ENCODE data around the gene MKRN2OS. TPM values are rescaled to one million over a fixed set of nuclear protein-coding genes. Genes with fewer than 3 reads are reported as not detected.

Gene MKRN2OS
- total and polyA plus RNA-seq, 4 donors: 0.06 to 0.42 (median 0.17) TPM

DNA sequence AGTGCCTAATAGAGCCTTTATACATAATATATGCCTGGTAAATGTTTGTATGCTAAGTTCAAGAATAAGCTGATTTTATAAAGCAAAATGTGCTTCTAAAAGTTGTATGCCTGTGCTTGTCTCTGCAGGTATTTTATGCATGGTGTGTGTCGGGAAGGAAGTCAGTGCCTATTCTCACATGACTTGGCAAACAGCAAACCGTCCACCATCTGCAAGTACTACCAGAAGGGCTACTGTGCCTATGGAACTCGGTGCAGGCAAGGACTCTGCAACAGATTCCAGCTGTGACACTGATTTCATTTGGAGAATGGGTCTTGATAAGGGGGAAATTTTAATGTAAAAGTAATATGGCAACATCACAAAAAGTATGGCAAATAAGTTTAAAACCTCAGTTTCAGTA, 23.4 kb upstream of the MKRN2OS start:
- Histone ChIP-seq H3K27ac (ENCODE audit: low read depth in 1 of 2, low read length in 2 of 2) (no peak overlapping the region), H3K4me3 (ENCODE audit: low read depth in 1 of 3, low read length in 3 of 3) (no peak overlapping the region), H3K9me3 (ENCODE audit: control insufficient read depth in 4 of 4, low read length in 3 of 4) (no peaks in the 10 kb centered on the region), H3K4me1 (ENCODE audit: control insufficient read depth in 4 of 4, insufficient read depth in 4 of 4, low read length in 3 of 4) (no peaks in the 10 kb centered on the region), H3K36me3 (ENCODE audit: control insufficient read depth in 4 of 4, insufficient read depth in 3 of 4, low read depth in 1 of 4, low read length in 3 of 4) (peaks cover 8 to 34% (median 32%) of the 10 kb centered on the region in 4 donors), H3K27me3 (ENCODE audit: control insufficient read depth in 4 of 4, insufficient read depth in 4 of 4, low read length in 3 of 4) (no peaks in the 10 kb centered on the region), H3K9ac (ENCODE audit: low read depth in 1 of 2, low read length in 2 of 2) (no peak overlapping the region)
- TF ChIP-seq, protein P1, sequence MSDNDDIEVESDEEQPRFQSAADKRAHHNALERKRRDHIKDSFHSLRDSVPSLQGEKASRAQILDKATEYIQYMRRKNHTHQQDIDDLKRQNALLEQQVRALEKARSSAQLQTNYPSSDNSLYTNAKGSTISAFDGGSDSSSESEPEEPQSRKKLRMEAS (IDR thresholded peaks at IDR 0.05): no peak
- TF ChIP-seq SP1 (IDR thresholded peaks at IDR 0.05) (no peak), YY1 (IDR thresholded peaks at IDR 0.05) (no peak), TAF1 (conservative IDR thresholded peaks at IDR 0.05) (no peak), FOXA1 (IDR thresholded peaks at IDR 0.05) (no peak), RXRA (IDR thresholded peaks at IDR 0.05) (no peak), JUND (IDR thresholded peaks at IDR 0.05) (no peak), NR2F2 (IDR thresholded peaks at IDR 0.05) (no peak), RAD21 (IDR thresholded peaks at IDR 0.05) (no peak)
- TF ChIP-seq, protein P2, sequence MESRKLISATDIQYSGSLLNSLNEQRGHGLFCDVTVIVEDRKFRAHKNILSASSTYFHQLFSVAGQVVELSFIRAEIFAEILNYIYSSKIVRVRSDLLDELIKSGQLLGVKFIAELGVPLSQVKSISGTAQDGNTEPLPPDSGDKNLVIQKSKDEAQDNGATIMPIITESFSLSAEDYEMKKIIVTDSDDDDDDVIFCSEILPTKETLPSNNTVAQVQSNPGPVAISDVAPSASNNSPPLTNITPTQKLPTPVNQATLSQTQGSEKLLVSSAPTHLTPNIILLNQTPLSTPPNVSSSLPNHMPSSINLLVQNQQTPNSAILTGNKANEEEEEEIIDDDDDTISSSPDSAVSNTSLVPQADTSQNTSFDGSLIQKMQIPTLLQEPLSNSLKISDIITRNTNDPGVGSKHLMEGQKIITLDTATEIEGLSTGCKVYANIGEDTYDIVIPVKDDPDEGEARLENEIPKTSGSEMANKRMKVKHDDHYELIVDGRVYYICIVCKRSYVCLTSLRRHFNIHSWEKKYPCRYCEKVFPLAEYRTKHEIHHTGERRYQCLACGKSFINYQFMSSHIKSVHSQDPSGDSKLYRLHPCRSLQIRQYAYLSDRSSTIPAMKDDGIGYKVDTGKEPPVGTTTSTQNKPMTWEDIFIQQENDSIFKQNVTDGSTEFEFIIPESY (IDR thresholded peaks at IDR 0.05): no peak
- TF ChIP-seq, protein P3, sequence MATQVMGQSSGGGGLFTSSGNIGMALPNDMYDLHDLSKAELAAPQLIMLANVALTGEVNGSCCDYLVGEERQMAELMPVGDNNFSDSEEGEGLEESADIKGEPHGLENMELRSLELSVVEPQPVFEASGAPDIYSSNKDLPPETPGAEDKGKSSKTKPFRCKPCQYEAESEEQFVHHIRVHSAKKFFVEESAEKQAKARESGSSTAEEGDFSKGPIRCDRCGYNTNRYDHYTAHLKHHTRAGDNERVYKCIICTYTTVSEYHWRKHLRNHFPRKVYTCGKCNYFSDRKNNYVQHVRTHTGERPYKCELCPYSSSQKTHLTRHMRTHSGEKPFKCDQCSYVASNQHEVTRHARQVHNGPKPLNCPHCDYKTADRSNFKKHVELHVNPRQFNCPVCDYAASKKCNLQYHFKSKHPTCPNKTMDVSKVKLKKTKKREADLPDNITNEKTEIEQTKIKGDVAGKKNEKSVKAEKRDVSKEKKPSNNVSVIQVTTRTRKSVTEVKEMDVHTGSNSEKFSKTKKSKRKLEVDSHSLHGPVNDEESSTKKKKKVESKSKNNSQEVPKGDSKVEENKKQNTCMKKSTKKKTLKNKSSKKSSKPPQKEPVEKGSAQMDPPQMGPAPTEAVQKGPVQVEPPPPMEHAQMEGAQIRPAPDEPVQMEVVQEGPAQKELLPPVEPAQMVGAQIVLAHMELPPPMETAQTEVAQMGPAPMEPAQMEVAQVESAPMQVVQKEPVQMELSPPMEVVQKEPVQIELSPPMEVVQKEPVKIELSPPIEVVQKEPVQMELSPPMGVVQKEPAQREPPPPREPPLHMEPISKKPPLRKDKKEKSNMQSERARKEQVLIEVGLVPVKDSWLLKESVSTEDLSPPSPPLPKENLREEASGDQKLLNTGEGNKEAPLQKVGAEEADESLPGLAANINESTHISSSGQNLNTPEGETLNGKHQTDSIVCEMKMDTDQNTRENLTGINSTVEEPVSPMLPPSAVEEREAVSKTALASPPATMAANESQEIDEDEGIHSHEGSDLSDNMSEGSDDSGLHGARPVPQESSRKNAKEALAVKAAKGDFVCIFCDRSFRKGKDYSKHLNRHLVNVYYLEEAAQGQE (IDR thresholded peaks at IDR 0.05): no peak
- WGBS: 94% methylated on average over 3 of the region's 3 CpGs
- no peak for DNase-seq (ENCODE audit: low spot score)

DNA sequence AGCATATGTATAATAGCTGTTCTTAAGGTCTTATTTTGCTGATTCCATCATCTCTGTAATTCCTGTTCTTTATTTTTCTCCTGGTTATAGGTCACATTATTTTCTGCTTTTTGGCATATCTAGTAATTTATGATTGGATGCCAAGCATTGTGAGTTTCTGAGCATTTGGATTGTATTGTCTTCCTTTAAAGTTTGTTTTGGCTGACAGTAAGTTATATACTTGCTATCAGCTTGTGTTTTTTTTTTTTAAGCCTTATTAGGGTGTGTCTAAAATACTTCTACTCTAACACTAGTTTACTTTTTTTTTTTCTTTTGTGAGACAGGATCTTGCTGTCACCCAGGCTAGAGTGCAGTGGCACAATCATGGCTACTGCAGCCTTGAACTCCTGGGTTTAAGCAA, 21.7 kb upstream of the MKRN2OS start:
- no peak overlapping the region for H3K4me3 ChIP-seq (ENCODE audit: low read depth in 1 of 3, low read length in 3 of 3)
- H3K27ac ChIP-seq (ENCODE audit: low read depth in 1 of 2, low read length in 2 of 2): no peak overlapping the region
- TF ChIP-seq, protein P2 (IDR thresholded peaks at IDR 0.05): no peak
- TF ChIP-seq HNF4A (conservative IDR thresholded peaks at IDR 0.05): no peak
- TF ChIP-seq, protein P3 (IDR thresholded peaks at IDR 0.05): no peak
- no peak for TF ChIP-seq NR2F2 (IDR thresholded peaks at IDR 0.05)
- TF ChIP-seq, protein P1 (IDR thresholded peaks at IDR 0.05): no peak
- TF ChIP-seq FOXA2 (IDR thresholded peaks at IDR 0.05): no peak
- TF ChIP-seq, protein P4, sequence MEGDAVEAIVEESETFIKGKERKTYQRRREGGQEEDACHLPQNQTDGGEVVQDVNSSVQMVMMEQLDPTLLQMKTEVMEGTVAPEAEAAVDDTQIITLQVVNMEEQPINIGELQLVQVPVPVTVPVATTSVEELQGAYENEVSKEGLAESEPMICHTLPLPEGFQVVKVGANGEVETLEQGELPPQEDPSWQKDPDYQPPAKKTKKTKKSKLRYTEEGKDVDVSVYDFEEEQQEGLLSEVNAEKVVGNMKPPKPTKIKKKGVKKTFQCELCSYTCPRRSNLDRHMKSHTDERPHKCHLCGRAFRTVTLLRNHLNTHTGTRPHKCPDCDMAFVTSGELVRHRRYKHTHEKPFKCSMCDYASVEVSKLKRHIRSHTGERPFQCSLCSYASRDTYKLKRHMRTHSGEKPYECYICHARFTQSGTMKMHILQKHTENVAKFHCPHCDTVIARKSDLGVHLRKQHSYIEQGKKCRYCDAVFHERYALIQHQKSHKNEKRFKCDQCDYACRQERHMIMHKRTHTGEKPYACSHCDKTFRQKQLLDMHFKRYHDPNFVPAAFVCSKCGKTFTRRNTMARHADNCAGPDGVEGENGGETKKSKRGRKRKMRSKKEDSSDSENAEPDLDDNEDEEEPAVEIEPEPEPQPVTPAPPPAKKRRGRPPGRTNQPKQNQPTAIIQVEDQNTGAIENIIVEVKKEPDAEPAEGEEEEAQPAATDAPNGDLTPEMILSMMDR (IDR thresholded peaks at IDR 0.05; ENCODE audit: low read depth, low read length, missing input control): no peak
- H3K9ac ChIP-seq (ENCODE audit: low read depth in 1 of 2, low read length in 2 of 2): no peak overlapping the region
- H3K27me3 ChIP-seq (ENCODE audit: control insufficient read depth in 4 of 4, insufficient read depth in 4 of 4, low read length in 3 of 4): no peaks in the 10 kb centered on the region
- no peaks in the 10 kb centered on the region for H3K9me3 ChIP-seq (ENCODE audit: control insufficient read depth in 4 of 4, low read length in 3 of 4)
- DNase-seq (ENCODE audit: low spot score): no peak
- peaks cover 7 to 24% (median 21%) of the 10 kb centered on the region in 4 donors for H3K36me3 ChIP-seq (ENCODE audit: control insufficient read depth in 4 of 4, insufficient read depth in 3 of 4, low read depth in 1 of 4, low read length in 3 of 4)
- no peaks in the 10 kb centered on the region for H3K4me1 ChIP-seq (ENCODE audit: control insufficient read depth in 4 of 4, insufficient read depth in 4 of 4, low read length in 3 of 4)

Data from liver (tissue), 9 donors.